HL-60 (cell line): ENCODE measurements around the gene TERF2IP.

Experiments
- POLR2AphosphoS5 ChIP-seq: IDR thresholded peaks from 2 replicates; pipeline ENCODE4 v1.6.1; 2012; ENCODE audit warnings: low read depth
- SPI1 ChIP-seq: IDR thresholded peaks from 2 replicates; pipeline ENCODE4 v1.6.1; 2012; ENCODE audit warnings: low read depth, mild to moderate bottlenecking, borderline replicate concordance
- TF ChIP-seq, protein P1 (sequence below): IDR thresholded peaks from 2 replicates; pipeline ENCODE4 v1.6.1; 2012; ENCODE audit warnings: low read depth; ENCODE audit not compliant: insufficient replicate concordance
- TF ChIP-seq, protein P2 (sequence below): IDR thresholded peaks from one replicate; pipeline ENCODE4 v1.5.1; 2011; ENCODE audit warnings: low read length, control low read depth, inconsistent platforms; ENCODE audit not compliant: insufficient read depth

DNA sequence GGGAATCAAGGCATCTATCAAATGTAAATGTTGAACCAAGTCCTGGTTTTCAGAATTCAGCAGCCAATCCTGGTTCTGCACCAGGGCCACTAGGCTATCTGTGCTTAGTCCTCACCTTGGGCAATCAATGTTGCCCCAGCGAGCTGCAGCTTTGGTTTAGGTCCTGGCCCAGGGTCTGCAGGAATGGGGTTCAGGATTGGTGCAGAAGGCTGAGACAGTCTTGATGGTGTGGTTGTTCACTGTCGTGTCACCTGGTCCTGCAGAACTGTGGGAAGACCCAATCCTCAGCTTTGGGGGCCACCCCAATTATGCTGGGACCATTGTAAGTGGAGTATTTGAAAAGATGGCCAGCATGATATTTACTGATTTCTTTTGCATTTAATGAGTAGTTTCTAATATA lies 10.6 kb downstream of the TERF2IP start:
- TF ChIP-seq, protein P1, sequence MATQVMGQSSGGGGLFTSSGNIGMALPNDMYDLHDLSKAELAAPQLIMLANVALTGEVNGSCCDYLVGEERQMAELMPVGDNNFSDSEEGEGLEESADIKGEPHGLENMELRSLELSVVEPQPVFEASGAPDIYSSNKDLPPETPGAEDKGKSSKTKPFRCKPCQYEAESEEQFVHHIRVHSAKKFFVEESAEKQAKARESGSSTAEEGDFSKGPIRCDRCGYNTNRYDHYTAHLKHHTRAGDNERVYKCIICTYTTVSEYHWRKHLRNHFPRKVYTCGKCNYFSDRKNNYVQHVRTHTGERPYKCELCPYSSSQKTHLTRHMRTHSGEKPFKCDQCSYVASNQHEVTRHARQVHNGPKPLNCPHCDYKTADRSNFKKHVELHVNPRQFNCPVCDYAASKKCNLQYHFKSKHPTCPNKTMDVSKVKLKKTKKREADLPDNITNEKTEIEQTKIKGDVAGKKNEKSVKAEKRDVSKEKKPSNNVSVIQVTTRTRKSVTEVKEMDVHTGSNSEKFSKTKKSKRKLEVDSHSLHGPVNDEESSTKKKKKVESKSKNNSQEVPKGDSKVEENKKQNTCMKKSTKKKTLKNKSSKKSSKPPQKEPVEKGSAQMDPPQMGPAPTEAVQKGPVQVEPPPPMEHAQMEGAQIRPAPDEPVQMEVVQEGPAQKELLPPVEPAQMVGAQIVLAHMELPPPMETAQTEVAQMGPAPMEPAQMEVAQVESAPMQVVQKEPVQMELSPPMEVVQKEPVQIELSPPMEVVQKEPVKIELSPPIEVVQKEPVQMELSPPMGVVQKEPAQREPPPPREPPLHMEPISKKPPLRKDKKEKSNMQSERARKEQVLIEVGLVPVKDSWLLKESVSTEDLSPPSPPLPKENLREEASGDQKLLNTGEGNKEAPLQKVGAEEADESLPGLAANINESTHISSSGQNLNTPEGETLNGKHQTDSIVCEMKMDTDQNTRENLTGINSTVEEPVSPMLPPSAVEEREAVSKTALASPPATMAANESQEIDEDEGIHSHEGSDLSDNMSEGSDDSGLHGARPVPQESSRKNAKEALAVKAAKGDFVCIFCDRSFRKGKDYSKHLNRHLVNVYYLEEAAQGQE, result no peak
- TF ChIP-seq, protein P2, sequence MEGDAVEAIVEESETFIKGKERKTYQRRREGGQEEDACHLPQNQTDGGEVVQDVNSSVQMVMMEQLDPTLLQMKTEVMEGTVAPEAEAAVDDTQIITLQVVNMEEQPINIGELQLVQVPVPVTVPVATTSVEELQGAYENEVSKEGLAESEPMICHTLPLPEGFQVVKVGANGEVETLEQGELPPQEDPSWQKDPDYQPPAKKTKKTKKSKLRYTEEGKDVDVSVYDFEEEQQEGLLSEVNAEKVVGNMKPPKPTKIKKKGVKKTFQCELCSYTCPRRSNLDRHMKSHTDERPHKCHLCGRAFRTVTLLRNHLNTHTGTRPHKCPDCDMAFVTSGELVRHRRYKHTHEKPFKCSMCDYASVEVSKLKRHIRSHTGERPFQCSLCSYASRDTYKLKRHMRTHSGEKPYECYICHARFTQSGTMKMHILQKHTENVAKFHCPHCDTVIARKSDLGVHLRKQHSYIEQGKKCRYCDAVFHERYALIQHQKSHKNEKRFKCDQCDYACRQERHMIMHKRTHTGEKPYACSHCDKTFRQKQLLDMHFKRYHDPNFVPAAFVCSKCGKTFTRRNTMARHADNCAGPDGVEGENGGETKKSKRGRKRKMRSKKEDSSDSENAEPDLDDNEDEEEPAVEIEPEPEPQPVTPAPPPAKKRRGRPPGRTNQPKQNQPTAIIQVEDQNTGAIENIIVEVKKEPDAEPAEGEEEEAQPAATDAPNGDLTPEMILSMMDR, result no peak
- no peak for TF ChIP-seq POLR2AphosphoS5
- TF ChIP-seq SPI1, result no peak
